Activated T-helper 1 cell treated with anti-CD3 and anti-CD28 coated beads, Interleukin-12 subunit alpha, Interleukin-12 subunit beta, Interleukin-2, Interleukin-4 antibody, amounts not matched to agents 30 ng/mL and 10 ng/mL and 1 ng/mL, durations not matched to agents 14 hours and 24 hours and 36 hours (primary cell): ENCODE results near the gene ITGAV. TPM values are rescaled to one million over a fixed set of nuclear protein-coding genes. Genes with fewer than 3 reads are reported as not detected.

Experiments used
- DNase-seq: peaks from one replicate; pipeline ENCODE4 v3.0.0; 2021; ENCODE audit warnings: low spot score
- H3K27ac Mint-ChIP-seq: one replicate; pipeline ENCODE4 v1.8.0; 2021; ENCODE audit warnings: mild to moderate bottlenecking, mixed read lengths
- H3K27me3 Mint-ChIP-seq: one replicate; pipeline ENCODE4 v1.8.0; 2022; ENCODE audit warnings: mild to moderate bottlenecking, moderate library complexity, mixed read lengths; ENCODE audit not compliant: insufficient read depth
- H3K36me3 Mint-ChIP-seq: one replicate; pipeline ENCODE4 v1.8.0; 2021; ENCODE audit warnings: low read depth, mixed read lengths
- H3K4me1 Mint-ChIP-seq: one replicate; pipeline ENCODE4 v1.8.0; 2021; ENCODE audit warnings: low read depth, mixed read lengths
- H3K4me3 Mint-ChIP-seq: one replicate; pipeline ENCODE4 v1.8.0; 2021; ENCODE audit warnings: mild to moderate bottlenecking, moderate library complexity, mixed read lengths
- H3K9me3 Mint-ChIP-seq: one replicate; pipeline ENCODE4 v1.8.0; 2021; ENCODE audit warnings: mixed read lengths
- intact Hi-C: fragments of 100-400 bp; cut with micrococcal nuclease; formaldehyde crosslinking; loops from one replicate; pipeline ENCODE4 v1.15.1; 2024
- total RNA-seq: library from RNA; stranded (reverse); gene quantifications from 2 replicates; pipeline ENCODE4 v1.2.3, GENCODE V29; 2022

The ITGAV gene
- total RNA-seq, 1 donor from 2014 or later: 8.7 TPM

DNA sequence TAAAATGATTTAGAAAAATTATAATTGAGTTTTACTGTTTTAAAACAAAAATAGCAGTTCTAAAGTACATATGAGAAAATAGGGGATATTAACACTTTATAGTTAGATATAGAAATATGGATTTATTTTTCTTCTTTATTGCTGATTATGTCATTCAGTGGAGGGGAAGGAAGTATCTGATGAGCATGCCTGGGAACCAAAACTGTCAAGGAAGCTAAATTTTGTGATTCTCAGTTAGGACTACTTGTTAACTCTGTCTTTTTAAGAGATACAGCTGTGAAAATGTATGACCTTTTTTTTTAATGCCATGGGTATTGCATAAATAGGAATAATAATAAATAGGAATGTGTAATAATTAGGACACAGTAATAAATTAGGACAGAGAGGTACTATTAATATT, 44.8 kb downstream of the ITGAV start:
- no peak for DNase-seq
- no peaks in the 10 kb centered on the region for H3K27me3 Mint-ChIP-seq
- intact Hi-C loops: no loop called here
- H3K4me1 Mint-ChIP-seq: peaks cover 6% of the 10 kb centered on the region
- no peaks in the 10 kb centered on the region for H3K9me3 Mint-ChIP-seq
- H3K27ac Mint-ChIP-seq: no peak overlapping the region
- no peaks in the 10 kb centered on the region for H3K36me3 Mint-ChIP-seq
- H3K4me3 Mint-ChIP-seq: no peak overlapping the region

DNA sequence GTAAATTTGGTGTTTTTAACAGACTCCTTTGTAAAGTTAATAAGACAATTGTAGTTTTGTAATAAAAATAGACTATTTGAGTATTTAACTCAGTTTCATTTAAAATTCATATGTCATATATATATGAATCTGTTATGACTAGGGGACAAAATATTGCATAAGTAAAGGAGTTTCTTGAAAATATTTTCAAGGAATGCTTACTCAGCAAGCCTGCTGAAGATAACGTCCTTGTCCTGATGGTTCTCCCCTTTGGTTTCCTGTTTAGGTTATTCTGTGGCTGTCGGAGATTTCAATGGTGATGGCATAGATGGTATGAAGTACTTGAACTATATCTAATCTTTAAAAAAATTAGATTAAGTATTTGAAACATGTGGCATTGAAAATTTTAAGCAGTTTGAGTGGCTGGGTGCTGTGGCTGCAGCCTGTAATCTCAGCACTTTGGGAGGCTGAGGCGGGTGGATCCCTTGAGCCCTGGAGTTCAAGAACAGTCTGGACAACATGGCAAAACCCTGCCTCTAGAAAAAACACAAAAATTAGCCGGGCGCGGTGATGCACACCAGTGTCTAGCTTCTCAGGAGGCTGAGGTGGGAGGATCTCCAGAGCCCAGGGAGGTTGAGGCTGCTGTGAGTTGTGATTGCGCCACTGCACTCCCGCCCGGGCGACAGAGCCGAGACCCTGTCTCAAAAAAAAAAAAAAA, 47.1 kb downstream of the ITGAV start:
- no peak for DNase-seq
- H3K9me3 Mint-ChIP-seq: no peaks in the 10 kb centered on the region
- H3K4me3 Mint-ChIP-seq: no peak overlapping the region
- no peak overlapping the region for H3K27ac Mint-ChIP-seq
- no peaks in the 10 kb centered on the region for H3K27me3 Mint-ChIP-seq
- H3K4me1 Mint-ChIP-seq: peaks cover 21% of the 10 kb centered on the region
- H3K36me3 Mint-ChIP-seq: peaks cover 3% of the 10 kb centered on the region
- intact Hi-C loops: no loop called here

DNA sequence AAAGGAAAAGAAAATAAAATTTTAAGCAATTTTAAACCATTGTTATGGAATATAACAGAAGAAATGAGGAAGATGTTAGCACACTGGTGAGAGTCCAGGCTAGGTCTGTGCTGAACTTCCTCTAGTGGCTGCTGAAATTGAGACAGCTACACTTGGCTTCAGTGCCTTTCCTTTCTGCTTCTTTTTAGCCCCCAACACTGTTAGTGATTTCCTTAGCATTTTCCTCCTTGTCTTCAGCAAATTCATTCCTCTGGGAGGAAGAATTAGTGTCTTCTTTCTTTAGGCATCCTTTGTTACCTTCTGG, 47.6 kb downstream of the ITGAV start:
- intact Hi-C loops: no loop called here
- Mint-ChIP-seq H3K4me3 (no peak overlapping the region), H3K27me3 (no peaks in the 10 kb centered on the region), H3K9me3 (no peaks in the 10 kb centered on the region), H3K36me3 (peaks cover 3% of the 10 kb centered on the region), H3K27ac (no peak overlapping the region), H3K4me1 (peaks cover 21% of the 10 kb centered on the region)
- DNase-seq: no peak

DNA sequence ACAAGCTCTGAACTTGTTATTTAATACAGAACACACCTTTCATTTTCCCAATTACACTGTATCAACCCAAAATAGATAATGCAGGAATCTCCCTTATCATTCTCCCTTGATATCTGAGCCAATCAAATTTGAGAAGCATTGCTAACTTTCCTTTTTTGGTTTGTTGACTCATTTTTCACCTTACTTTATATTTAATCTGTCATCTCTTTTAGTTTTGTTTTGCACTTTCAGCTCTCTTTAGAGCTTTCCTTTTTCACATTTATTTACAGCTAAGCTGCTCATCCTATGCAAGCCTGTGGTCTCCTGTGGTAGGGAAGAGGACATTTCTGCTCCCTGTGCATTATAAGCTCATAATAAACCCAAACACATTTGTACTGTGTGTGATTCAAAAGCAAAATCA, 50.1 kb downstream of the ITGAV start:
- DNase-seq: no peak
- Mint-ChIP-seq H3K27me3 (no peaks in the 10 kb centered on the region), H3K9me3 (no peaks in the 10 kb centered on the region), H3K4me1 (peaks cover 21% of the 10 kb centered on the region), H3K4me3 (no peak overlapping the region), H3K27ac (no peak overlapping the region), H3K36me3 (peaks cover 3% of the 10 kb centered on the region)
- intact Hi-C loops: no loop called here

DNA sequence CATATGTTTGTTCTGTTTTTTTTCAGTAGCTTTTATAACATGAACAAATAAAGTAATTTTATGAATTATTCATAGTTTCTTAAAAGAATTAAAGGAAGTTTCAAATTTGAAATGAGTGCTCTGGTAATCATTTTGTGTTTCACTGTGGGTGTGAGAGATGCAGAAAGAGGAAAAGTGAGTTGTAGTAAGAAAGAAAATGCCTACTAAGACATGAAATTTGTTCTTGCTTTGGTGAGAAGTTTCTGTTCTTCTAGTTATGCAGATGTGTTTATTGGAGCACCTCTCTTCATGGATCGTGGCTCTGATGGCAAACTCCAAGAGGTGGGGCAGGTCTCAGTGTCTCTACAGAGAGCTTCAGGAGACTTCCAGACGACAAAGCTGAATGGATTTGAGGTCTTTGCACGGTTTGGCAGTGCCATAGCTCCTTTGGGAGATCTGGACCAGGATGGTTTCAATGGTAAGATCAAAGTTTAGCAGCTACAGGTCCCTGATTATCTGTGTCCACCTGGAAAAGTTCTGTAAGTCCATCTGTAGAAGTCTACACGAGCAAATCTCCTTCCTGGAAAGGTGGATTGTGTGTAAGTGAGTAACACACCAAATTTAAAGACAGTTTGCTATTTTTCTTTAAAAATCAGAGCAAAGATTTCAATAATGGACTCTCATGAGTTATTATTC, 51.4 kb downstream of the ITGAV start:
- Mint-ChIP-seq H3K36me3 (peaks cover 3% of the 10 kb centered on the region), H3K4me1 (peaks cover 21% of the 10 kb centered on the region), H3K9me3 (no peaks in the 10 kb centered on the region), H3K27me3 (no peaks in the 10 kb centered on the region), H3K4me3 (no peak overlapping the region), H3K27ac (no peak overlapping the region)
- no peak for DNase-seq
- intact Hi-C loops: loop anchor here (1.0 kb wide), 3 partner anchors 52 to 155 kb away; partner anchors contain the start of gene ZC3H15

DNA sequence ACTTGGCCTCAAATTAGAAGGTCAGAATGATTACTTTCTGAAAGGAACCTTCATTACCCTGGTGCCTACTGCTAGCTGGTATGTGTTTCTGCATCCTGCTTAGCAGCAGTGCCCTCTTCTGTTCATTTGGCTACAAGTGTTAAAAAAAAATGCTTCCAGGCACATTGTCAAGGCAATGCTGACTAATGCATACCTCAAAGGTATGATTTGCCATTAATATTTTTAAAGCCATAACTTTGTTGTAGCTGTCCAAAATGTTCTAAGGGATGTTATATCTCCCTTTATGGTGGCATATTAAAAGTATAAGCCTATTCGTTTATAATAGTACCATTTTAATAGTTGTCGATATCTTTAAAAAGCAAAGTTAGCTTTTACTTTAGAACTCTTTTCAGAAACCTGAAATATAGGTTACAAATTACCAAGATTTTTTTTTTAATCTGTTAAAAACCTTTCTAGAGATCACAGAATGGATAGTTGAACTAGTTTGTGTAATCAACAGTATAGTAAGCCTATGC, 52.0 kb downstream of the ITGAV start:
- peaks cover 3% of the 10 kb centered on the region for H3K36me3 Mint-ChIP-seq
- H3K9me3 Mint-ChIP-seq: no peaks in the 10 kb centered on the region
- H3K4me3 Mint-ChIP-seq: no peak overlapping the region
- intact Hi-C loops: loop anchor here (1.0 kb wide), 3 partner anchors 53 to 156 kb away; partner anchors contain the start of gene ZC3H15
- peaks cover 21% of the 10 kb centered on the region for H3K4me1 Mint-ChIP-seq
- H3K27me3 Mint-ChIP-seq: no peaks in the 10 kb centered on the region
- DNase-seq: peak; percentile 26
- no peak overlapping the region for H3K27ac Mint-ChIP-seq

DNA sequence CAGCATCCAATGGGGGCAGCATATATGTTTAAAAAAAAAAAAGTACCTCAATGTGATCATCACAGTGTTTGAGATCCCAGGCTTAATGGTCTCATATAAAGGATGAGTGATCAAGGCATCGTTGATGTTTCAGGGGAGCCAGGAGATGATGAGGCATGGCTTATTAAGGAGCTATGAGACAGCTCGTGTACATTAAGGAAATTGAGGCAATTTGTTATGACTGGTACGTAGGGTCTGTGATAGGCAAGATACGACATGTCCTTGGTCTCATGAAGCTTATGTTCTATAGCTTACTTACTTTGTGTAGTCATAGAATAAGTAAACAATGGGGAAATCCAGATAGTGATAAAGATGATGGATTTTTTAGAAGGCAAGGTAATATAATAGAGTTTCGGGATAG, 54.9 kb downstream of the ITGAV start:
- H3K9me3 Mint-ChIP-seq: no peaks in the 10 kb centered on the region
- no peak overlapping the region for H3K27ac Mint-ChIP-seq
- H3K36me3 Mint-ChIP-seq: peaks cover 3% of the 10 kb centered on the region
- peaks cover 14% of the 10 kb centered on the region for H3K4me1 Mint-ChIP-seq
- no peak overlapping the region for H3K4me3 Mint-ChIP-seq
- no peak for DNase-seq
- intact Hi-C loops: no loop called here
- no peaks in the 10 kb centered on the region for H3K27me3 Mint-ChIP-seq

DNA sequence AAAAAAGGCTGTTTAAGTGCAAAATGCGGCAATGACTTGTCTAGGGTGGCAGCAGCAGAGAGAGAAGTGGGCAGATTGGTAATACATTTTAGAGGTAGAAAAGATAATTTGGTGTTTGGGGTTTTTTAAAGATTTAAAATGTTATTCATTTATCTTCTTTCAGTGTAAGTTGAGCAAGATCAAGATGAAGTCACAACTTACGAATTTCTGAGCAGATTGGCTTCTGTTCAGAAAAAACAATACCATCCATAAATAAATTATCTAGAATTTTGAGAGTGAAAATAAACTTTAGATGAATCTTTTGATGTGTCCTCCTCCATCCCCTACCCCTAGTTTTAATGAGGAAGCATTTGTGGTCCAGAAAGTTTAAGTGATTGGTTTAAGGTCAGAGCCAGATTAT, 56.1 kb downstream of the ITGAV start:
- intact Hi-C loops: no loop called here
- H3K27ac Mint-ChIP-seq: no peak overlapping the region
- H3K36me3 Mint-ChIP-seq: peaks cover 3% of the 10 kb centered on the region
- DNase-seq: no peak
- H3K4me1 Mint-ChIP-seq: peaks cover 6% of the 10 kb centered on the region
- no peak overlapping the region for H3K4me3 Mint-ChIP-seq
- H3K9me3 Mint-ChIP-seq: no peaks in the 10 kb centered on the region
- no peaks in the 10 kb centered on the region for H3K27me3 Mint-ChIP-seq

DNA sequence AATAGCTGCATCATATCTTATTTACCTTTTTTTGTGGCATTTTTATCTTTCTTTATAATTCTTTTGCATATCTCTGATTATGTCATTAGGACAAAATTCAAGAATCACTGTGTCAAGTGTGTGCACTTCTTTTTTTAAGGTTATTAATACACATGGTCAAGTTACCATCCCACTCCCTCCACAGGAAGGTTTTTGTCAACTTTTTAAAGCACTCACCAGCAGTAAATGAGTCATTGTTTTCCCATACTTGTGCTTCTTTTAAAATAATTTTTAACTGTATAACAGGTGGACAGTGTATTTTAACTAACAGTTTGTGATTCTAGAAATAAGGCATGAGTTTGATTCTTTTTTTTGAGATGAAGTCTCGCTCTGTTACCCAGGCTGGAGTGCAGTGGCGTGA, 58.3 kb downstream of the ITGAV start:
- intact Hi-C loops: no loop called here
- no peak for DNase-seq
- H3K4me3 Mint-ChIP-seq: no peak overlapping the region
- no peaks in the 10 kb centered on the region for H3K4me1 Mint-ChIP-seq
- no peak overlapping the region for H3K27ac Mint-ChIP-seq
- no peaks in the 10 kb centered on the region for H3K27me3 Mint-ChIP-seq
- no peaks in the 10 kb centered on the region for H3K36me3 Mint-ChIP-seq
- H3K9me3 Mint-ChIP-seq: no peaks in the 10 kb centered on the region

DNA sequence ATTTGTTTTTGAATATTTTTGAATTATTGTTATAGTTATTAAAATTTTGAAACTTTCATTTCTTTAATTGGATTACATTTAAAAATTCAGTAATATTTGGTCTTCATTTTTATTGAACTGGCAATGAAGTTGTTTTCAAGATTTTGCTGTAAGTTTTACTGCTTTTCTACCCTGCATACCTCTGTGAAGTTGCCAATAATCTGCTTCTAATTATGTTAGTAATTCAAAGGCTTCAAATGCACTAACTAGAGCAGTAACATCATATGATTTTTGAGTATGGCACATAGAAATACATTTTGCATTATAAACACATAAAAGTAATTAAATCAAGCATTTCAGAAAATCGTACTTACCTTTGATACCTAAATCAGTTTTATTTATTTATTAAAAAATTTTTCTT, 63.7 kb downstream of the ITGAV start:
- H3K36me3 Mint-ChIP-seq: peaks cover 8% of the 10 kb centered on the region
- H3K4me3 Mint-ChIP-seq: no peak overlapping the region
- intact Hi-C loops: no loop called here
- H3K4me1 Mint-ChIP-seq: peaks cover 6% of the 10 kb centered on the region
- no peak for DNase-seq
- no peaks in the 10 kb centered on the region for H3K27me3 Mint-ChIP-seq
- no peak overlapping the region for H3K27ac Mint-ChIP-seq
- H3K9me3 Mint-ChIP-seq: no peaks in the 10 kb centered on the region

DNA sequence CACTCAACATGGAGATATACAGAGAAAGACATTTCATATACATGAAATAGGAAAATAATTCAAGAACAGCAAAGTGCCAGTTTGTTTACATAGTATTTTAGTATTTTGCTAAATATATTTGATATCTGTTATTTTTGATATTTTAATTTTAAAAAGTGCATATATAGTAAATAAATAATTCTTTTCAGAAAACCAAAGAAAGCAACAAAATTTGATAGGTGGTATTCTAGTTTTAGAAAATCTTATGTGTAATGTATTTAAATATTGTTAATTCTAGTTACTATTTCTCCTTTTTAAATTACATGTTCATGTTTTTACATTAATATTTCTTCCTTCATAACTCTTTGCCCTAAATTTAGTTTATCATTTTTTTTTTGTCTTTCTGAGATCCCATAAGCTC, 69.5 kb downstream of the ITGAV start:
- DNase-seq: no peak
- intact Hi-C loops: no loop called here
- Mint-ChIP-seq H3K4me1 (peaks cover 6% of the 10 kb centered on the region), H3K4me3 (no peak overlapping the region), H3K36me3 (peaks cover 10% of the 10 kb centered on the region), H3K9me3 (no peaks in the 10 kb centered on the region), H3K27me3 (no peaks in the 10 kb centered on the region), H3K27ac (no peak overlapping the region)

DNA sequence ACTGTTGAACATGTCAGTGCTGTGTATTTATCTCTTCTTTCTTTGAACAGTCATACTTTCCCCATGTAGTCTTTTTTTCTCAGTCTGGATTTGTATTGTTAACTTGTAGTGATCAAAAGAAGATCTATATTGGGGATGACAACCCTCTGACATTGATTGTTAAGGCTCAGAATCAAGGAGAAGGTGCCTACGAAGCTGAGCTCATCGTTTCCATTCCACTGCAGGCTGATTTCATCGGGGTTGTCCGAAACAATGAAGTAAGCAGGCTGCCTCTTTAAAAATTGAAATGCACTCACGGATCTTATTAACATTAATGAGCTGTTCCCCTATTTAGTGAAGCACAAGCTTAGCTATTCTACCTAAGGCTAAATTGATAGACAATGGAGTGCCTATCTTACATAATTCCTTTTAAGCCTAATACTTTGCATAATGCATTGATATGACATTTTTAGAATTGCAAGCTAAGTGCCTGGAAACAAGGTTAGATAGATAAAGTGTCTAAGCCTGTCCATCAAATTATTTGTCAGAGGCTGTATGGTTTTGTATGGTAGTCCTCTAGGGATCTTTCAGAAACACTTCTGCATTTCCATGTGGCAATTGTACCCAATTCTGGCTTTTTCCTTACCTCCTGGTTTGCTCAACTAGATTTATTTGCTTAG, 74.7 kb downstream of the ITGAV start:
- DNase-seq: no peak
- Mint-ChIP-seq H3K27me3 (no peaks in the 10 kb centered on the region), H3K4me1 (no peaks in the 10 kb centered on the region), H3K36me3 (peaks cover 14% of the 10 kb centered on the region), H3K9me3 (no peaks in the 10 kb centered on the region), H3K27ac (no peak overlapping the region), H3K4me3 (no peak overlapping the region)
- intact Hi-C loops: no loop called here

DNA sequence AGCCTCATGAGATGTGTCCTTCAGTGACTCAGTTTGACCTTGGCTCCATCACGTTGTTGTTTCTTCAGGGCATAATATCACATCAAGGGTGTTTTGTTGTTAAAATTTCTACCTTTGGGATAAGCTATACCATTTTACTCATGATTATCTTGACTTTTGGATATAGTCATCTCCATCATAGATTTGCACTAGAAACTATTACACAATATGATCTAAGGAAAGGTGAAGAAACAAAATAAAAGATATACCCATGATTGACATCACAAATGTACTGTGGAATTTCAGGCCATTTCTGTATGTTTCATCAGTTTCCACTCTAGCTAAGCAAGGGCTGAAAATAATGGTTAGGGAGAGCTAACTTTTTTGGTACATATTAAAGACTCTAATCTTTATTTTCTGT, 79.3 kb downstream of the ITGAV start:
- Mint-ChIP-seq H3K27ac (no peak overlapping the region), H3K4me3 (no peak overlapping the region), H3K36me3 (peaks cover 38% of the 10 kb centered on the region), H3K4me1 (no peaks in the 10 kb centered on the region), H3K27me3 (no peaks in the 10 kb centered on the region), H3K9me3 (peaks cover 12% of the 10 kb centered on the region)
- intact Hi-C loops: no loop called here
- no peak for DNase-seq
